ENCODE results near the gene SYTL2.

The SYTL2 gene

GRCh38 chr11:85740481-85741400 lies 70.2 kb downstream of the SYTL2 start:
- in situ Hi-C loops (cut with MboI; ENCODE audit: low sequenced_read_pairs) = no loop called here

DNA sequence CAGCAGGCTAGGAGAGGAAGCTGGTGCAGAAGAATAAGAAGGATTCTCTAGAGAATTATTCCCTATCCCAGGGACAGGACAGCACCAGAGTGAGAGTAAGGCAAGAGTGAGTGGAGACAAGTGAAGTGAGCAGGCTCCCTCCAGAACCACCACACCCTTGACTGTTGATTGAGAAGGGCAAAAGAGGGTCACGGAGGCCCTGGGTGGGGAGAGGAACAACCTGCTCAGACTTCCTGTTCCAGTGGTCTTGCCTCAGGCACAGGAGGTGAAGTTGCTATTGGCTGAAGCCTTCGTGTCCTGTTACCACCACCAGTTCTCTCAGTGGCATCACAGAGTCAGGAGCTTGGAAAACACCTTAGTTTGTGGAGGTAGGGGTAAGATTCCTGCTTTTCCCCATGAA lies 73.2 kb downstream of the SYTL2 start:
- in situ Hi-C loops (cut with MboI; ENCODE audit: low sequenced_read_pairs) = no loop called here

DNA sequence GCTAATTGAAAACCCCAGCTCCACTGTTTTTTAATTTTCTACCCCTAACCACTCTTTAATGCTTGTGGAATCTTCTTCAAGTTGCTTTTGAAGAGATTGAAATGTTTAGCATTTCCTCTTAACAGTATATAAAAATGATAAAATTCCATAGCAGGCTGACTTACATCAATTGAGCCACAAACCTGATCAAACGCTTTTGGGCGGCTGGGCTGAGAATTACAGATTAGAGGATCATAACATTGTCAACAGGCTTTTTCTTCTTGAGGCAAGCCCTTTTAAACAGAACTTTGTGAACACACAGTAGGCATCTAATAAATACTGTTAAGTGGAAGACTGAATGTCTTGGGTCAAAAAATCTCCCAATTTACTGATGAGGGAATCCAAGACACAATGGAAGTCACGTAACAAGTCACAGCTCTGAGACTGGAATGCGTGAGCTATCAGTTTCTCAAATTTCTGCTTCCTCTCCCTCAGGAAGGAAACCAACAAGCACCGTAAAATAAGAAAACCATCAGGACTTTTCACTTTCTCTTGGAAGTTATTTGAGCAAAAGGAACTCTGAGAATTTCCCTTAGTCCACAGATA lies 75.0 kb downstream of the SYTL2 start:
- in situ Hi-C loops (cut with MboI; ENCODE audit: low sequenced_read_pairs) = no loop called here

DNA sequence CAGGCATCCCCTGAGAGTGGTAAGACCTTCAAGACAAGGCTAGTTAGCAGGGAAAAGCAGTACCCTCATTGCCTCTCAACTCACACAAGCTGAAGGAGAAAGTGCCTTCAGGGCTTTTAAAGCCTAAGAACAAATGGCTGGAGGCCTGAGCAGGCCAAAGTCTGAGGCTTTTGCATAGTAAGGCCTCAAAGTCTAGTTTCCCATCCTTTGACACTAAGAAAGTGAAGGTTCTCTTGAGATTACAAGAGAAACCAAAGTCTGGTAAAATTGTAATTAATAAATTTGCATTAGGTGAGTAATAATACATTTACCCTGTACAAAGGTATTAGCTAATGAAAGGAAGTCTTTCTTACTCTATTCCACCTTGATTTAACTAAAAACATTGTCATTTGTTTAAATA lies 78.0 kb downstream of the SYTL2 start:
- in situ Hi-C loops (cut with MboI; ENCODE audit: low sequenced_read_pairs) = no loop called here

DNA sequence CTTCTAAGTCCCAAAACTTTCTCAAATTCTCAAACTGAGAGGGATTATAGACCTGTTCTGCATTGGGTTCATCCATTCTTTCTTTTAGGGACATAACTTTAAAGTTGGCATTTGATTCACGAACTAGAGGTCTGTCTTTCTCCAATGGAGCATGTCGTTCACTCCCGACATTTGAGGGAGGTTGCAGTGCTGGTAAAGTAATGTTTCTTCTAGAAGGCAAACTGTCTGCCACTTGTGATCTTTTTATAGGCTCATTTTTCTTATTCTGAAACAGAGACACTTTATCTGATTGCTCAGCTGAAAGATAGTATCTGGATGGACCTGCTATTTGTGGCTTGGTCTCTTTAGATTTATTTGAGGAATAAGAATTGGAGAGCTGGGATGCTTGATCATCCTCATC lies 84.6 kb downstream of the SYTL2 start:
- in situ Hi-C loops (cut with MboI; ENCODE audit: low sequenced_read_pairs) = no loop called here

DNA sequence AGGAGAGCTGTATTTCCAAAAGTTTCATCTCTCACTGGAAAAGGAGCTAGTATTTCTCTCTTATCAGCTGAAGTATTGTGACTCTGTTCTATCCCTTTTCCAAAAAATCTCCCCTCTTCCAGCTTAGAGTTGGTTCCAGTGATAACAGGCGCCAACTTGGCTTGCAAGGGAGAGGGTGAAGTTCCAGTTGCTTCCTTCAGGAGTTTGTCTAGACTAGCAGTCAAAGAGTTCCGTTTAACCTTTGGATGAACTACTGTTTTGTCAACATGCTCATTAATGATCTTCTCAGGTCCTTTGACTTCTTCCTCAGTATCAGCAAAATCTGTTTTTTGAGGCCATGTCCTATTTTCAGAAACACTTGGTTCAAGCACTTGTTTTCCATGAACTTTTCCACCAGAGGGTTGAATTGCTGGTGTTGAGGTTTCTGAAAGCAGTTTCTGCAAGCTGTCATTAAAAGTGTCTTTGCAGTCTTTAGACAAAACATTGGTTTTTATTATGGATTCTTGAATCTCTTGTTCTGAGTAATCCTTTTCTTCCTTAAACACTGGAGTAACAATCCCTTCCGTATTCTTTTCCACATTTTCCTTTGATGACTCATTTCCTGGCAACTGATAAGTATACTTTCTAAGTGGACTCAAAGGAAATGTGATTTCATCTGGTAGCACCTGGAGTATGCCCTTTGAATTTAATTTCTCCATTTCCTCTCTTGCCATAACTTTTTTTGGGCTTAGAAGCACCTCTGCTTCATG lies 85.3 kb downstream of the SYTL2 start:
- in situ Hi-C loops (cut with MboI; ENCODE audit: low sequenced_read_pairs) = no loop called here

DNA sequence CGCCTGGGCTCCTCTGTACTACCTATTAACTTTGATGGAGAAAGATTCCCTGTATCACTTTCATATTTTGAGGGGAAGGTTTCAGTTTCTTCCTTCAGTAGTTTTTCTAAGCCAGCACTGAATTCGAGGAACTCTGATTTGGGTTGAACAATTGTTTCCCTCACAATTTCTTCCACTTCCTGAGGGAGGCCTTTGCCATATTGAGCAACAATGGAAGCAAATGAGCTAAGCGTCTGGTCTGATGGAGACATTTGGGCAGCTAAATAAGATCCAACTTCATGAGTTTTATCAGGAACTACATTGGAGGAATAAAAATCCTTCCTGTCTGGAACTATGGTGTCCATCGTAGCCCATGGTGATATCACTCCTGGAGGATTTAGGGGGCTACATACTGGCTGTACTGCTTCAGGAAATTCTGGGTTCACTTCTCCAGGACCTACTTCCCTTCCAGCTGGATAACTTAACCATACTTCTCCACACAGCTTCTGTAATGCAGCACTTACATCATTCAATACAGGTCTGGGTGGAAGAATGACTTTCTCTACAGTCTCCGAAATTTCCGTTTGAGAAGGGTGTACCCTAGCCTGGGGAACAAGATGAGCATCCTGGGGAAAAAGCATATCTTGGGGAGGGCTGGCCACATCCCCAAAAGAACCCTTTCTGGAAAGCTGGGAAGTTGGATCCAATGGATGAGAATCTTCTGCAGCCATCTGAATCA lies 86.0 kb downstream of the SYTL2 start:
- in situ Hi-C loops (cut with MboI; ENCODE audit: low sequenced_read_pairs) = no loop called here

DNA sequence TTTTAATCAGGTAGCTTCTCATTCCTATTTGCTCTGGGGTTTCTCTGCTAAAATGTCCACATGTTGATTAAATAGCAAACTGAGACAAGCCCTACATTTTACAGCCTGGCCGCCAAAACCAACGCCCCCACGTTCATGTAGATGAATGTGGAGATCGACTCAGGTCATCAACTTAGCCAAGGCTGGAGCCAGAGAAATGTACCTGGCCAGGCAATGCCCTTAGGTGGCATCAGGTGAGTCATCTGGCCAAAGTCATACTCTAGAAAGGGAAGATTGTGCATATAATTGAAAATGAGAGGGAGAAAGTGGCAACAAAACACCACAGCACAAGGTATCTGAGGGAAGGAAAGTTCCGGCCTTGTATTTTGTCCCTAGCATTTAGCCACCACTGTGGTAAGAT lies 87.9 kb downstream of the SYTL2 start:
- in situ Hi-C loops (cut with MboI; ENCODE audit: low sequenced_read_pairs) = no loop called here

- in situ Hi-C loops (cut with MboI; ENCODE audit: low sequenced_read_pairs) = no loop called here
These were observed 89.8 kb downstream of the SYTL2 start for GRCh38 chr11:85721191-85721590.

- in situ Hi-C loops (cut with MboI; ENCODE audit: low sequenced_read_pairs) = no loop called here
These were observed 91.7 kb downstream of the SYTL2 start for GRCh38 chr11:85718991-85719807.

- in situ Hi-C loops (cut with MboI; ENCODE audit: low sequenced_read_pairs) = no loop called here
These were observed 92.6 kb downstream of the SYTL2 start for GRCh38 chr11:85718126-85718943.

DNA sequence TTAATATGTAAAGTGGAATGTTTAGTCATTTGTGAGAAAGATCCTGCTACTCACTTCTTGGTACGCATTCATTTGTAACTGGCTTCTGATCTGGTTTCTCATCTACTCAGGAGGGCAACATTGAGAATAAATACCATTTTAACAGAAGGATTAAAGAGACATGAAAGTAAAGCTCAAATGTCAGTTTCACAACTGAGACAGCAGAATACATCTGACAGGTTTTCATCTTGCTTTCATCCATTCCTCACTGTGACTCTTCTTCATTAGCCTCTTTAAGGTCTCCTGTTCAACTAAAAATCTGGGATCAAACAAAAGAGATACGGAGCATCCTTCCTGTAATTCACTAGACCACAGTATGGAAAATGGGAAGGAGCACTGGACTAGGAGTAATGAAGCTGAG lies 93.5 kb downstream of the SYTL2 start:
- in situ Hi-C loops (cut with MboI; ENCODE audit: low sequenced_read_pairs) = no loop called here

GRCh38 chr11:85712953-85713352 lies 98.0 kb downstream of the SYTL2 start:
- in situ Hi-C loops (cut with MboI; ENCODE audit: low sequenced_read_pairs) = no loop called here

- in situ Hi-C loops (cut with MboI; ENCODE audit: low sequenced_read_pairs) = no loop called here
These were observed 100.0 kb downstream of the SYTL2 start for GRCh38 chr11:85710917-85711316.

- in situ Hi-C loops (cut with MboI; ENCODE audit: low sequenced_read_pairs) = no loop called here
These were observed 100.8 kb downstream of the SYTL2 start for GRCh38 chr11:85709941-85710702.

DNA sequence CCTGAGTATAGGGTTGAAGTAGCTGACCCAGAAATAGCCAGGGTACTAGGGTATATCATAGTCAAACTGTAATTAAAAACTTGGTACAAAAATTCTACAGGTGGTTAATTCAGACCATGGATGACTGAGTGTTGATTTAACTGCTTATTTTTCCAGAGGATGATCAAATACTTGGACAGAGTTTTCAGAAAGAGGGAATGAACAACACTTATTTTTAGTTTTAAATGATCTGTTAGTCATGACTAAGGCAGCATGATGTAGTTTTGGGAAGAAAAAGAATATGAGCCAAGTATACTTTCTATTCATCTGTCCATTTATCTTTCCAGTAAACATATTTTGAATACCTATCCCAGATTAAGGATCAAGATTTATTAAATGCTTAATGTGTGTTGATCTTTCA lies 105.1 kb downstream of the SYTL2 start:
- in situ Hi-C loops (cut with MboI; ENCODE audit: low sequenced_read_pairs) = no loop called here

DNA sequence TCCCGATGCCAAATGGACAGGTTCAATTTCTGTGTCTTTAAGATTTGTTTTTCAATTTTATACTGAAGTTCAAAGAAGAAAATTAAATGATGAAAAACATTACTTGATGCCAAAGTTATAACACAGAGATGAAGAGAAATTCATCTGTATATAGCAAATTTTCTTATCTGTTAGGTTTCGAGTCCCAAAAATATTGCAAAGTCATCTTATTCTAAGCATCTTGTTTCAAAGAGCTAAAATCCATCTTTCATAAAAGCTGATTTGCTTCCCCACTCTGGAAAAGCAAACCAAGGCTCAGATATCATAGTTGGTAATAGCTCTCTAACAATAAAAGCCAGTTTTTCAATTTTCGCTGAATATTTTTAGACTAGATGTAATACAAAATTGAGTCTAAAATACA lies 106.0 kb downstream of the SYTL2 start:
- in situ Hi-C loops (cut with MboI; ENCODE audit: low sequenced_read_pairs) = no loop called here

GRCh38 chr11:85699957-85700741 lies 110.8 kb downstream of the SYTL2 start:
- in situ Hi-C loops (cut with MboI; ENCODE audit: low sequenced_read_pairs) = no loop called here

All from HL-60/S4 (cell line).